OCI-LY7 (cell line): ENCODE measurements around the gene GPR15.

ENCODE experiments used
- EZH2phosphoT487 ChIP-seq: fragments of 200-600 bp; sonication (generic); IDR thresholded peaks from 2 replicates; pipeline ENCODE4 v1.6.1; 2018; ENCODE audit warnings: low read depth, borderline replicate concordance, mild to moderate bottlenecking, mixed run types, antibody characterized with exemption, low read length, moderate library complexity, mixed read lengths
- TF ChIP-seq, protein P1 (sequence below): fragments of 200-600 bp; sonication (generic); conservative IDR thresholded peaks from 2 replicates; pipeline ENCODE4 v1.5.1; 2014; ENCODE audit warnings: mild to moderate bottlenecking, antibody characterized with exemption, low read length, moderate library complexity, mixed read lengths

DNA sequence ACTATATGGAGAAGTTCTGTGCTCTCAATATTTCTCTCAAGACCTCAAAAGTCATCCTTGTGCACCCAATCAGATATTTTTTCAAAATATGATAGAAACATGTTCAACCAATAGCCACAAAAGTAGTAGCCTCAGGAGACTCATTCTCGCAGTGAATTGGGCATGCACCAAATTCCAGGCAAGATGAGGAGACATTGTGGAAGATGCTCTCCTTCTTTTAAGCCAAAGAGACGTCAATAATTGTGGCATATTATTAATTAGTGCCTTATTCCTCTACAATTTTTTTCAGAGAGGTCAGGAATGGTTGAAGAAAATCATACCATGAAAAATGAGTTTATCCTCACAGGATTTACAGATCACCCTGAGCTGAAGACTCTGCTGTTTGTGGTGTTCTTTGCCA lies 34.4 kb upstream of the GPR15 start, which contains the start of gene OR5K2:
- TF ChIP-seq, protein P1, sequence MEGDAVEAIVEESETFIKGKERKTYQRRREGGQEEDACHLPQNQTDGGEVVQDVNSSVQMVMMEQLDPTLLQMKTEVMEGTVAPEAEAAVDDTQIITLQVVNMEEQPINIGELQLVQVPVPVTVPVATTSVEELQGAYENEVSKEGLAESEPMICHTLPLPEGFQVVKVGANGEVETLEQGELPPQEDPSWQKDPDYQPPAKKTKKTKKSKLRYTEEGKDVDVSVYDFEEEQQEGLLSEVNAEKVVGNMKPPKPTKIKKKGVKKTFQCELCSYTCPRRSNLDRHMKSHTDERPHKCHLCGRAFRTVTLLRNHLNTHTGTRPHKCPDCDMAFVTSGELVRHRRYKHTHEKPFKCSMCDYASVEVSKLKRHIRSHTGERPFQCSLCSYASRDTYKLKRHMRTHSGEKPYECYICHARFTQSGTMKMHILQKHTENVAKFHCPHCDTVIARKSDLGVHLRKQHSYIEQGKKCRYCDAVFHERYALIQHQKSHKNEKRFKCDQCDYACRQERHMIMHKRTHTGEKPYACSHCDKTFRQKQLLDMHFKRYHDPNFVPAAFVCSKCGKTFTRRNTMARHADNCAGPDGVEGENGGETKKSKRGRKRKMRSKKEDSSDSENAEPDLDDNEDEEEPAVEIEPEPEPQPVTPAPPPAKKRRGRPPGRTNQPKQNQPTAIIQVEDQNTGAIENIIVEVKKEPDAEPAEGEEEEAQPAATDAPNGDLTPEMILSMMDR = no peak
- no peak for TF ChIP-seq EZH2phosphoT487
